Measurements from ENCODE around the gene MAPK9. TPM values are rescaled to one million over a fixed set of nuclear protein-coding genes. Genes with fewer than 3 reads are reported as not detected.

MAPK9 gene
- total and polyA plus RNA-seq, 9 of the 15 experiments (the other 6 are each of a cell fraction or from before 2014, with no cell fraction given) = 4.8 to 58.0 (median 29.9) TPM

- no peak for TF ChIP-seq E2F5 (CRISPR knock-in tag; IDR thresholded peaks at IDR 0.05)
- TF ChIP-seq SUPT5H (IDR thresholded peaks at IDR 0.05) = no peak
- TF ChIP-seq SNAPC5 (CRISPR knock-in tag; IDR thresholded peaks at IDR 0.05) = no peak
- no peak for TF ChIP-seq NFIC (IDR thresholded peaks at IDR 0.05)
Observed at GRCh38 chr5:180289433-180289832, 2.5 kb downstream of the MAPK9 start (continued).

GRCh38 chr5:180287868-180288267 is 4.0 kb downstream of the MAPK9 start:
- no peaks in the 10 kb centered on the region for H3K9me1 ChIP-seq (ENCODE audit: control insufficient read depth, insufficient read depth, low read length)
- 36% methylated on average over 7 of the region's 7 CpGs for whole genome bisulfite sequencing (ENCODE audit: insufficient coverage, low coverage, missing lambda C conversion rate)
- no peak for DNase-seq (ENCODE audit: extremely low read depth in 1 of 4, low spot score in 3 of 4)
- peaks cover 30% of the 10 kb centered on the region; the same call in 2 of the 3 replicates for H3K36me3 ChIP-seq (ENCODE audit: control insufficient read depth, insufficient read depth, low read length)
- FAIRE-seq = peak; percentile 19
- POLR2A ChIA-PET = interaction anchor here (0.7 kb wide), 1 partner anchor 939 kb away, joined by 3 read pairs; no protein-coding TSS in a partner anchor
- no peak for ATAC-seq
- no peak for TF ChIP-seq TAF7 (tag; IDR thresholded peaks at IDR 0.05)
- peak; percentile 31 for TF ChIP-seq CBFA2T3 (IDR thresholded peaks at IDR 0.05)
- TF ChIP-seq CCAR2 (IDR thresholded peaks at IDR 0.05; ENCODE audit: low read depth, low read length) = no peak
- no peak overlapping the region for H3K4me2 ChIP-seq (ENCODE audit: insufficient read depth, low read length)
- H4K20me1 ChIP-seq (replicated peaks; ENCODE audit: control insufficient read depth, insufficient read depth, low read length) = peaks cover 7% of the 10 kb centered on the region
- peaks cover 46% of the 10 kb centered on the region for H3K79me2 ChIP-seq (ENCODE audit: control insufficient read depth, insufficient read depth, low read length)
- H3K27me3 ChIP-seq (ENCODE audit: control insufficient read depth in 2 of 2, insufficient read depth in 2 of 2, low read length in 2 of 2) = no peaks in the 10 kb centered on the region
- H2AFZ ChIP-seq (ENCODE audit: low read depth, low read length) = no peak overlapping the region
- H3K9ac ChIP-seq (ENCODE audit: insufficient read depth in 1 of 2, low read depth in 2 of 2, low read length in 2 of 2) = no peak overlapping the region
- peaks cover 8 to 27% of the 10 kb centered on the region in 2 experiments; a peak in 4 of 5 replicates for H3K4me1 ChIP-seq (replicated peaks in 1 of 2; ENCODE audit: control insufficient read depth in 2 of 2, insufficient read depth in 2 of 2, low read length in 2 of 2)
- BruUV-seq (replicated peaks) = no TSS peak
- in situ Hi-C loops (cut with MboI) (no loop called here), intact Hi-C loops (cut with micrococcal nuclease) (no loop called here)
- no peak overlapping the region for H3K27ac ChIP-seq (ENCODE audit: extremely low read depth, low read depth, low read length)
- H3K9me3 ChIP-seq (replicated peaks; ENCODE audit: control insufficient read depth, insufficient read depth, low read depth, low read length) = no peaks in the 10 kb centered on the region
- no peak overlapping the region for H3K4me3 ChIP-seq
- CTCF ChIA-PET (ENCODE audit: low intra/inter-chr PET ratio) = no interaction called here

Data from K562 (cell line).